Neural progenitor cell (in vitro differentiated cells): ENCODE measurements around the gene OR5H1.
"Not testable (repeated sequence)": the region's sequence is repeated elsewhere in the genome, so short reads cannot be mapped to it uniquely, and the experiment has no call there.

Source experiments
- EZH2 ChIP-seq: fragments of 200-600 bp; sonication (generic); IDR thresholded peaks from 2 replicates; pipeline ENCODE4 v1.6.1; 2017; ENCODE audit warnings: antibody characterized with exemption, mild to moderate bottlenecking, moderate library complexity
- TF ChIP-seq, protein P1 (sequence below): fragments of 200-600 bp; sonication (generic); IDR thresholded peaks from 2 replicates; pipeline ENCODE4 v1.5.1; 2017; ENCODE audit warnings: antibody characterized with exemption, mild to moderate bottlenecking

DNA sequence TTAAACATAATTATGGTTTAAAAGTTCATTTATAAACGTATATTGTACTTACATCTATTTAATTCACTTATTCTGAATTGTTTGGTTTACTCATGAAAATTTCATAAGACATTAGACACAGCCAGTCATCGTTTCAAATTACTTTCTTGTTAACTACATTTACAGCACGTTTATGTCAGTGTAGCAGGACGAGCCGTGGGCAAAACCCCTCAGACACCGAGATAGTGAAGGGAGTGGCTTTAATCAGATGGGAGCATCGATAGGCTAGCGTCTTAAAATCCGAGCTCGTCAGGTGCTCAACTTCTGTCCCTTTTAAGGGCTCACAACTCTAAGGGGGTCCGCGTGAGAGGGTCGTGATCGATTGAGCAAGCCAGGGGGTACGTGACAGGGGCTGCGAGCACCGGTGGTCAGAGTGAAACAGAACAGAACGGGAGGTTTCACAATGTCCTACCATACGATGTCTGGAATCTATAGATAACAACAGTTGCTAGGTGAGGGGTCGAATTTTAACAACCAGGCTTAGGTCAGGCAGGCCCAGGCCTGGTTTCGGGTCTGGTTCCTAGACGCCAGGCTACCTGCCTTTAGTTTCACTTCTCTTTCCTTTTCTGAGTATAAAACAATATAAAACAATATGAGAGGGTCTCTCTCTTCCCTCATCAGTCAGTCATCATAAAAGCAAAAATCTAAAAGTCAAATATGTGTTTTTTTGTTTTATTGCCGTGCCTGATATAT, 7.5 kb downstream of the OR5H1 start:
- not testable (repeated sequence) for TF ChIP-seq EZH2
- TF ChIP-seq, protein P1, sequence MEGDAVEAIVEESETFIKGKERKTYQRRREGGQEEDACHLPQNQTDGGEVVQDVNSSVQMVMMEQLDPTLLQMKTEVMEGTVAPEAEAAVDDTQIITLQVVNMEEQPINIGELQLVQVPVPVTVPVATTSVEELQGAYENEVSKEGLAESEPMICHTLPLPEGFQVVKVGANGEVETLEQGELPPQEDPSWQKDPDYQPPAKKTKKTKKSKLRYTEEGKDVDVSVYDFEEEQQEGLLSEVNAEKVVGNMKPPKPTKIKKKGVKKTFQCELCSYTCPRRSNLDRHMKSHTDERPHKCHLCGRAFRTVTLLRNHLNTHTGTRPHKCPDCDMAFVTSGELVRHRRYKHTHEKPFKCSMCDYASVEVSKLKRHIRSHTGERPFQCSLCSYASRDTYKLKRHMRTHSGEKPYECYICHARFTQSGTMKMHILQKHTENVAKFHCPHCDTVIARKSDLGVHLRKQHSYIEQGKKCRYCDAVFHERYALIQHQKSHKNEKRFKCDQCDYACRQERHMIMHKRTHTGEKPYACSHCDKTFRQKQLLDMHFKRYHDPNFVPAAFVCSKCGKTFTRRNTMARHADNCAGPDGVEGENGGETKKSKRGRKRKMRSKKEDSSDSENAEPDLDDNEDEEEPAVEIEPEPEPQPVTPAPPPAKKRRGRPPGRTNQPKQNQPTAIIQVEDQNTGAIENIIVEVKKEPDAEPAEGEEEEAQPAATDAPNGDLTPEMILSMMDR: not testable (repeated sequence)
